Gastrocnemius medialis (tissue), 4 donors: Measurements from ENCODE around the gene RUNDC3A.

Experiments
- CTCF ChIP-seq, 5 experiments: fragments of 450-650 bp in 3 of 5; fragments of 200-600 bp in 2 of 5; sonication (generic) in 2 of 5; IDR thresholded peaks in 4 of 5; conservative IDR thresholded peaks in 1 of 5; 1 replicate in 4 of 5; 2 replicates in 1 of 5; pipeline ENCODE4 v1.5.1; 2016 to 2019; ENCODE audit warnings: antibody characterized with exemption in 5 of 5, mild to moderate bottlenecking in 3 of 5, moderate library complexity in 3 of 5
- POLR2A ChIP-seq, 2 donors: fragments of 450-650 bp; IDR thresholded peaks; one replicate each; pipeline ENCODE4 v1.6.1; 2017; ENCODE audit warnings: antibody characterized with exemption in 2 of 2, mild to moderate bottlenecking in 2 of 2, moderate library complexity in 2 of 2

- TF ChIP-seq POLR2A (IDR thresholded peaks at IDR 0.05), result no peak
- no peak for TF ChIP-seq CTCF (IDR thresholded peaks at IDR 0.05 in 4 of 5, conservative IDR thresholded peaks at IDR 0.05 in 1 of 5)
These were observed 11.7 kb downstream of the RUNDC3A start for GRCh38 chr17:44320066-44320465.
